Mesenchymal stem cell (in vitro differentiated cells and primary cell): ENCODE measurements around the gene TRIM39.

Experiments used
- DNase-seq: peaks from one replicate; pipeline ENCODE4 v3.0.0-alpha.2; 2013
- H2AFZ ChIP-seq: one replicate; pipeline ENCODE4 v1.6.1; 2013; ENCODE audit warnings: low read depth, mild to moderate bottlenecking, control low read depth, inconsistent platforms, low read length, moderate library complexity
- H2AK5ac ChIP-seq: 2 replicates; pipeline ENCODE4 v1.6.1; 2013; ENCODE audit warnings: low read length, moderate library complexity, mild to moderate bottlenecking, inconsistent platforms; ENCODE audit not compliant: severe bottlenecking
- H2BK120ac ChIP-seq: one replicate; pipeline ENCODE4 v1.6.1; 2013; ENCODE audit warnings: low read depth, mild to moderate bottlenecking, inconsistent platforms, low read length, moderate library complexity
- H2BK12ac ChIP-seq, 2 experiments: one replicate each; pipeline ENCODE4 v1.6.1; 2013; ENCODE audit warnings: inconsistent platforms in 2 of 2, low read length in 2 of 2, mild to moderate bottlenecking in 2 of 2, moderate library complexity in 2 of 2, control low read depth in 1 of 2
- H2BK15ac ChIP-seq: one replicate; pipeline ENCODE4 v1.6.1; 2013; ENCODE audit warnings: mild to moderate bottlenecking, low read depth, inconsistent platforms; ENCODE audit not compliant: poor library complexity, severe bottlenecking
- H2BK5ac ChIP-seq: 2 replicates; pipeline ENCODE4 v1.6.1; 2013; ENCODE audit warnings: low read depth, mild to moderate bottlenecking, low read length, control low read depth, inconsistent platforms; ENCODE audit not compliant: poor library complexity, severe bottlenecking
- H3K14ac ChIP-seq, 2 experiments: one replicate each; pipeline ENCODE4 v1.6.1; 2013; ENCODE audit warnings: inconsistent platforms in 2 of 2, low read length in 2 of 2, control low read depth in 1 of 2, mild to moderate bottlenecking in 1 of 2, moderate library complexity in 1 of 2
- H3K18ac ChIP-seq, 2 experiments: one replicate each; pipeline ENCODE4 v1.6.1; 2013; ENCODE audit warnings: inconsistent platforms in 2 of 2, low read length in 2 of 2, control low read depth in 1 of 2, low read depth in 1 of 2, mild to moderate bottlenecking in 1 of 2
- H3K23ac ChIP-seq, 2 experiments: one replicate each; pipeline ENCODE4 v1.6.1; 2013; ENCODE audit warnings: inconsistent platforms in 2 of 2, low read length in 2 of 2, mild to moderate bottlenecking in 2 of 2, moderate library complexity in 2 of 2, control low read depth in 1 of 2
- H3K27ac ChIP-seq: 2 replicates; pipeline ENCODE4 v1.5.1; 2013; ENCODE audit warnings: mild to moderate bottlenecking, moderate library complexity, low read length, control low read depth, inconsistent platforms; ENCODE audit not compliant: poor library complexity, severe bottlenecking
- H3K27me3 ChIP-seq, 2 experiments: 2 replicates each; pipeline versions ENCODE4 v1.6.1 to v1.7.0; 2013; ENCODE audit warnings: low read length in 2 of 2, mild to moderate bottlenecking in 2 of 2, moderate library complexity in 2 of 2, control low read depth in 1 of 2, inconsistent platforms in 1 of 2; ENCODE audit not compliant: control insufficient read depth in 1 of 2, insufficient read depth in 1 of 2
- H3K36me3 ChIP-seq, 2 experiments: 2 replicates each; pipeline versions ENCODE4 v1.6.1 to v1.7.0; 2013; ENCODE audit warnings: low read length in 2 of 2, control low read depth in 1 of 2, inconsistent platforms in 1 of 2, low read depth in 1 of 2, mild to moderate bottlenecking in 1 of 2; ENCODE audit not compliant: insufficient read depth in 2 of 2, control insufficient read depth in 1 of 2
- H3K4ac ChIP-seq, 2 experiments: one replicate each; pipeline ENCODE4 v1.6.1; 2013; ENCODE audit warnings: inconsistent platforms in 2 of 2, low read length in 2 of 2, mild to moderate bottlenecking in 2 of 2, moderate library complexity in 2 of 2, control low read depth in 1 of 2, low read depth in 1 of 2
- H3K4me1 ChIP-seq: 2 replicates; pipeline ENCODE4 v1.6.1; 2013; ENCODE audit warnings: low read depth, low read length, control low read depth; ENCODE audit not compliant: control insufficient read depth, insufficient read depth
- H3K4me2 ChIP-seq: 2 replicates; pipeline ENCODE4 v1.6.1; 2013; ENCODE audit warnings: low read length, mild to moderate bottlenecking, inconsistent platforms; ENCODE audit not compliant: poor library complexity, severe bottlenecking
- H3K4me3 ChIP-seq, 2 experiments: 2 replicates each; pipeline versions ENCODE4 v1.5.1 to v1.7.0; 2013; ENCODE audit warnings: low read length in 2 of 2, mild to moderate bottlenecking in 2 of 2, control low read depth in 1 of 2, low read depth in 1 of 2; ENCODE audit not compliant: insufficient read depth in 1 of 2
- H3K79me1 ChIP-seq: replicated peaks from 2 replicates; pipeline ENCODE4 v1.6.1; 2013; ENCODE audit warnings: mild to moderate bottlenecking, control low read depth, low read length, inconsistent platforms; ENCODE audit not compliant: poor library complexity, severe bottlenecking
- H3K9ac ChIP-seq: 2 replicates; pipeline ENCODE4 v1.7.0; 2013; ENCODE audit warnings: mild to moderate bottlenecking, low read length, moderate library complexity
- H3K9me3 ChIP-seq: 2 replicates; pipeline ENCODE4 v1.7.0; 2013; ENCODE audit warnings: mild to moderate bottlenecking, low read length; ENCODE audit not compliant: control insufficient read depth
- H4K8ac ChIP-seq: one replicate; pipeline ENCODE4 v1.6.1; 2013; ENCODE audit warnings: inconsistent platforms, mild to moderate bottlenecking, low read length, moderate library complexity
- H4K91ac ChIP-seq: one replicate; pipeline ENCODE4 v1.6.1; 2013; ENCODE audit warnings: mild to moderate bottlenecking, low read length, inconsistent platforms
- WGBS: methylation state at CpG from one replicate; pipeline ENCODE4 v1.1.7; 2013; ENCODE audit warnings: mixed read lengths; 5-methylcytosine and 5-hydroxymethylcytosine counted together

TRIM39 gene

GRCh38 chr6:30311671-30312070 lies 15.1 kb upstream of the TRIM39 start:
- H3K9ac ChIP-seq = no peak overlapping the region
- H3K4me3 ChIP-seq = no peak overlapping the region
- no peak overlapping the region for H3K23ac ChIP-seq
- H3K14ac ChIP-seq = no peak overlapping the region
- peak; percentile 40 for DNase-seq
- no peak overlapping the region for H2BK120ac ChIP-seq
- no peaks in the 10 kb centered on the region for H3K9me3 ChIP-seq
- H4K8ac ChIP-seq = no peak overlapping the region
- no peak overlapping the region for H2BK5ac ChIP-seq
- no peaks in the 10 kb centered on the region for H3K4me1 ChIP-seq
- no peak overlapping the region for H3K27ac ChIP-seq
- H3K18ac ChIP-seq = no peak overlapping the region
- H2AFZ ChIP-seq = no peak overlapping the region
- no CpG with 5 or more reads among the region's 1 CpG for WGBS
- H2AK5ac ChIP-seq = no peak overlapping the region
- no peak overlapping the region for H3K4me2 ChIP-seq
- H2BK15ac ChIP-seq = no peak overlapping the region
- no peak overlapping the region for H3K4ac ChIP-seq
- no peak overlapping the region for H4K91ac ChIP-seq
- peaks cover 29% of the 10 kb centered on the region for H3K79me1 ChIP-seq
- H3K36me3 ChIP-seq = peaks cover 7 to 61% of the 10 kb centered on the region in 2 experiments
- H3K27me3 ChIP-seq = no peaks in the 10 kb centered on the region
- no peak overlapping the region for H2BK12ac ChIP-seq

GRCh38 chr6:30312266-30312665 lies 14.5 kb upstream of the TRIM39 start:
- Histone ChIP-seq H2AK5ac (no peak overlapping the region), H3K14ac (no peak overlapping the region), H2BK120ac (no peak overlapping the region), H3K4me1 (no peaks in the 10 kb centered on the region), H4K91ac (no peak overlapping the region), H3K9ac (no peak overlapping the region), H2AFZ (no peak overlapping the region), H3K23ac (no peak overlapping the region), H2BK15ac (no peak overlapping the region), H3K27ac (no peak overlapping the region), H3K27me3 (no peaks in the 10 kb centered on the region), H3K79me1 (peaks cover 25% of the 10 kb centered on the region), H3K18ac (no peak overlapping the region), H3K4me3 (no peak overlapping the region), H2BK5ac (no peak overlapping the region), H3K9me3 (no peaks in the 10 kb centered on the region), H3K4me2 (no peak overlapping the region), H3K36me3 (peaks cover 7 to 62% of the 10 kb centered on the region in 2 experiments), H4K8ac (no peak overlapping the region), H3K4ac (no peak overlapping the region), H2BK12ac (no peak overlapping the region)
- no peak for DNase-seq
- 95% methylated on average over 2 of the region's 2 CpGs for WGBS

GRCh38 chr6:30312676-30313321 lies 13.9 kb upstream of the TRIM39 start:
- Histone ChIP-seq H3K18ac (no peak overlapping the region), H4K91ac (no peak overlapping the region), H3K27me3 (no peaks in the 10 kb centered on the region), H3K79me1 (peaks cover 23% of the 10 kb centered on the region), H3K23ac (no peak overlapping the region), H2BK15ac (no peak overlapping the region), H2AK5ac (no peak overlapping the region), H3K14ac (no peak overlapping the region), H3K4me3 (no peak overlapping the region), H2AFZ (no peak overlapping the region), H3K36me3 (peaks cover 7 to 62% of the 10 kb centered on the region in 2 experiments), H3K9me3 (no peaks in the 10 kb centered on the region), H3K4me2 (no peak overlapping the region), H2BK5ac (no peak overlapping the region), H4K8ac (no peak overlapping the region), H3K9ac (no peak overlapping the region), H2BK120ac (no peak overlapping the region), H3K4me1 (no peaks in the 10 kb centered on the region), H3K4ac (no peak overlapping the region), H3K27ac (no peak overlapping the region), H2BK12ac (no peak overlapping the region)
- 100% methylated on average over 1 of the region's 1 CpG for WGBS
- DNase-seq = no peak

GRCh38 chr6:30315156-30315555 lies 11.6 kb upstream of the TRIM39 start:
- Histone ChIP-seq H3K4ac (no peak overlapping the region), H2BK120ac (no peak overlapping the region), H3K9ac (no peak overlapping the region), H3K23ac (no peak overlapping the region), H4K8ac (no peak overlapping the region), H4K91ac (no peak overlapping the region), H2BK5ac (no peak overlapping the region), H2AK5ac (no peak overlapping the region), H3K79me1 (peaks cover 20% of the 10 kb centered on the region), H3K9me3 (no peaks in the 10 kb centered on the region), H3K4me1 (no peaks in the 10 kb centered on the region), H3K4me2 (no peak overlapping the region), H2BK12ac (no peak overlapping the region), H3K27me3 (no peaks in the 10 kb centered on the region), H2BK15ac (no peak overlapping the region), H3K4me3 (no peak overlapping the region), H2AFZ (no peak overlapping the region), H3K27ac (no peak overlapping the region), H3K36me3 (peaks cover 7 to 55% of the 10 kb centered on the region in 2 experiments), H3K18ac (no peak overlapping the region), H3K14ac (no peak overlapping the region)
- DNase-seq = no peak
- WGBS = 100% methylated on average over 3 of the region's 3 CpGs
